Activated CD4-positive, alpha-beta memory T cell treated with anti-CD3 and anti-CD28 coated beads for 36 hours (primary cell): ENCODE measurements around the gene ECHDC1. TPM values are rescaled to one million over a fixed set of nuclear protein-coding genes. Genes with fewer than 3 reads are reported as not detected.

ENCODE experiments used
- CTCF ChIA-PET: fragments of 350-600 bp; sonication (Branson Sonifier 250); formaldehyde crosslinking; loops from one replicate; lab custom pipeline; 2021; ENCODE audit warnings: antibody characterized with exemption, inconsistent platforms; lab: Charles Lee
- POLR2A ChIA-PET: fragments of 350-600 bp; sonication (Branson Sonifier 250); formaldehyde crosslinking; loops from one replicate; lab custom pipeline; 2021; ENCODE audit warnings: antibody characterized with exemption; lab: Charles Lee
- DNase-seq: peaks from one replicate; pipeline ENCODE4 v3.0.0-alpha.2; 2020
- H3K27ac Mint-ChIP-seq: one replicate; pipeline ENCODE4 v1.8.0; 2021; ENCODE audit warnings: mixed read lengths
- H3K27me3 Mint-ChIP-seq: one replicate; pipeline ENCODE4 v1.8.0; 2021; ENCODE audit warnings: mixed read lengths
- H3K36me3 Mint-ChIP-seq: one replicate; pipeline ENCODE4 v1.8.0; 2021; ENCODE audit warnings: mixed read lengths
- H3K4me1 Mint-ChIP-seq: one replicate; pipeline ENCODE4 v1.8.0; 2021; ENCODE audit warnings: low read depth, mixed read lengths
- H3K4me3 Mint-ChIP-seq: one replicate; pipeline ENCODE4 v1.8.0; 2021; ENCODE audit warnings: mild to moderate bottlenecking, mixed read lengths
- H3K9me3 Mint-ChIP-seq: one replicate; pipeline ENCODE4 v1.8.0; 2021; ENCODE audit warnings: mixed read lengths
- intact Hi-C: fragments of 100-400 bp; cut with micrococcal nuclease; formaldehyde crosslinking; loops from one replicate; pipeline ENCODE4 v1.15.1; 2023
- total RNA-seq, 2 experiments: library from RNA; stranded (reverse); gene quantifications; one replicate each; pipeline ENCODE4 v1.2.3, GENCODE V29; 2021

Gene ECHDC1
- total RNA-seq, 2 experiments from 2014 or later = 42.9 to 43.7 TPM

DNA sequence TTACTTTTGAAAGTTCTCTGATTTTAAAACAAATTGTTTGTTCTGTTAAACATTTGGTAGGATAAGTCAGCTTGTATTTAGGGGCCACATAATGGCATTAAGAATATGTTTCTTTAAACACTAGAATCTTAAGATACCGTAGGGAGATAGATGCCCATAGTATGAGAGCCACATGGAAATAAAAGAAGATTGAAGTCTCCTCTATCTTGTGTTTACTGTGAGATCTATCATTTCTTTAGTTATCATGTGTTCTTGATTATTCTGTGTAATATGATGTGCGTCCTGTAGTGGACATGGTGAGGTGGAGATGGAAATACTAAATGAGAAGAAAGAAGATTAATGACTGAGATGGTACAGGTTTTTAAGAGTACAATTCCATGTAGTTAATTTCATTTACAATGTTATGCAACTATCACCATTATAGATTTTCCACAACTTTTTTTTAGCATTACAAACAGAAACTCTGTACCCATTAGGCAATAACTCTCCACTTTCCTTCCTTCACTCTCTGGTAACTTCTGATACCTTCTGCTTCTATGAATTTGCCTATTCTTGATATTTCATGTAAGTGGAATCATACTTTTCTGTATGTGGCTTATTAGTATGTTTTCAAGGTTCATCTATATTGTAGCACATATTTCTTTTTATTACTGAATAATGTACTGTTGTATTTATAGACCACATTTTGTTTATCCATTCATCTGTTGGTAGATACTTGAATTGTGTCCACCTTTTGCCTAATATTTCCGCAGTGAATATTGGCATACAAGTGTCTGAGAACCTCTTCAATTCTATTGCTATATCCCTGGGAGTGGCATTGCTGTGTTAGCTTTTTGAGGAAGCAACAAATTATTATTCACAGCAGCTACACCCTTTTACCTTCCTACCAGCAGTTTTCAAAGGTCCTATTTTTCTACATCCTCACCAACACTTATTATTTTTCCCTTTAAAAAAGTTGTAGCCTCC is 65.2 kb downstream of the ECHDC1 start:
- Mint-ChIP-seq H3K27me3 (no peaks in the 10 kb centered on the region), H3K4me1 (peaks cover 9% of the 10 kb centered on the region), H3K4me3 (no peak overlapping the region), H3K9me3 (no peaks in the 10 kb centered on the region), H3K27ac (no peak overlapping the region), H3K36me3 (peaks cover 13% of the 10 kb centered on the region)
- intact Hi-C loops = no loop called here
- POLR2A ChIA-PET = no interaction called here
- no peak for DNase-seq
- CTCF ChIA-PET = interaction anchor here (1.7 to 3.4 kb wide), 2 partner anchors 11 to 12 kb away, joined by 4 to 18 read pairs; partner anchors contain the start of gene RNF146

DNA sequence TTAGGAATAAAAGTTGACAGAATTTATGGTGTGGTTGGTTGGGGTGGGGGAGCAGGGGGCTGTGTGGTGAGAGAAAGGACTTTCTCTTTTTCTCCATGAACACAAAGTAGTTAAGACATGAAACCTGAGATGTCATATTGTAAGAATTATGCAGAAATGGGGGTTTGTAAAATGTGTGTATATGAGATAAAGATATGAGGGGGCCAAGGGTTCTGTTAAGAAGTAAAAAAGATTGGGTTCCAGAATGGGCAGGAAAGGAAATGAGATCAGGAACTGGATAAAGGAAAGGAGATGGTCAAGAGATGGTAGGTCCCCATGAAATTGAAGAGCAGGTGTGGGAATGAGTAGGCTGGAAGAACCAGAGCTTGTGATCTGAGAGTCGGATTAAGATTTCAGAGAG is 67.1 kb downstream of the ECHDC1 start:
- H3K9me3 Mint-ChIP-seq = no peaks in the 10 kb centered on the region
- no peak overlapping the region for H3K4me3 Mint-ChIP-seq
- H3K36me3 Mint-ChIP-seq = peaks cover under 1% of the 10 kb centered on the region
- CTCF ChIA-PET = interaction anchor here (3.4 kb wide), 1 partner anchor 10 kb away, joined by 18 read pairs; the partner anchor contains the start of gene RNF146
- DNase-seq = no peak
- no peaks in the 10 kb centered on the region for H3K27me3 Mint-ChIP-seq
- H3K27ac Mint-ChIP-seq = no peak overlapping the region
- POLR2A ChIA-PET = no interaction called here
- H3K4me1 Mint-ChIP-seq = peaks cover 19% of the 10 kb centered on the region
- intact Hi-C loops = no loop called here

DNA sequence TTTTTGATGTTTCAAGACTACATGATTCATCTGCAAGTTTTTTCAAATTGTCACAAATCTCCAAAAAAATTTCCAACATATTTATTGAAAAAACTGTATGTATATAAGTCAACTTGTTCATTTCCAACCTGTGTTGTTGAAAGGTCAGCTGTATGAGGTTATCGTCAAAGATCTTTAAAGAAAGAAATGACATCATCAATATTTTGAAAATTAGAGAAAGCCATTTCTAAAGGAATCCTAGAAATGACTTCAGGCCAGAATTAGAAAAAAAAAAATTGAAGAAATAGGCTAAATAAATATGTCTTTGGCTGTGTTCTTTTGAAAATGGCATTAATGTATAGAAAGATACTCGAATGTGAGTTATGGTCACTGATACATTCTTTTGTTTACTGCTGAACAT is 69.9 kb downstream of the ECHDC1 start:
- Mint-ChIP-seq H3K4me3 (no peak overlapping the region), H3K4me1 (peaks cover 37% of the 10 kb centered on the region), H3K27me3 (no peaks in the 10 kb centered on the region), H3K9me3 (no peaks in the 10 kb centered on the region), H3K36me3 (no peaks in the 10 kb centered on the region), H3K27ac (no peak overlapping the region)
- intact Hi-C loops = no loop called here
- no peak for DNase-seq
- POLR2A ChIA-PET = no interaction called here
- CTCF ChIA-PET = interaction anchor here (1.3 kb wide), 1 partner anchor 86 kb away, joined by 3 read pairs; no protein-coding TSS in a partner anchor

DNA sequence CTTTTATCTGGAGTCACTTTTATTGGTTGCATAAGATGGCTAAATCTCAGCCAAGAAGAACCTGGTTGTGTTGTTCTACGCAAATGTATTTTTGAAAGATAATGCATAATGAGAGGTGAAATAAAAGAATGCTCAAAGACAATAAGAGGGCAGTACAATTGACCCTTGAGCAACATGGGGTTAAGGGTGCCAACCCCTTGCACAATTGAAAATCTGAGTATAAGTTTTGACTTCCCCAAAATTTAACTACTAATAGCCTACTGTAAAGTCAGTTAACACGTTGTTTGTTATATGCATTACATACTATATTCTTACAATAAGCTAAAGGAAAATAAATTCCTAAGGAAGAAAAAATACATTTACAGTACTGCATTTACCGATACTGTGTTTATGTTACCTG is 70.8 kb downstream of the ECHDC1 start:
- peaks cover 43% of the 10 kb centered on the region for H3K4me1 Mint-ChIP-seq

DNA sequence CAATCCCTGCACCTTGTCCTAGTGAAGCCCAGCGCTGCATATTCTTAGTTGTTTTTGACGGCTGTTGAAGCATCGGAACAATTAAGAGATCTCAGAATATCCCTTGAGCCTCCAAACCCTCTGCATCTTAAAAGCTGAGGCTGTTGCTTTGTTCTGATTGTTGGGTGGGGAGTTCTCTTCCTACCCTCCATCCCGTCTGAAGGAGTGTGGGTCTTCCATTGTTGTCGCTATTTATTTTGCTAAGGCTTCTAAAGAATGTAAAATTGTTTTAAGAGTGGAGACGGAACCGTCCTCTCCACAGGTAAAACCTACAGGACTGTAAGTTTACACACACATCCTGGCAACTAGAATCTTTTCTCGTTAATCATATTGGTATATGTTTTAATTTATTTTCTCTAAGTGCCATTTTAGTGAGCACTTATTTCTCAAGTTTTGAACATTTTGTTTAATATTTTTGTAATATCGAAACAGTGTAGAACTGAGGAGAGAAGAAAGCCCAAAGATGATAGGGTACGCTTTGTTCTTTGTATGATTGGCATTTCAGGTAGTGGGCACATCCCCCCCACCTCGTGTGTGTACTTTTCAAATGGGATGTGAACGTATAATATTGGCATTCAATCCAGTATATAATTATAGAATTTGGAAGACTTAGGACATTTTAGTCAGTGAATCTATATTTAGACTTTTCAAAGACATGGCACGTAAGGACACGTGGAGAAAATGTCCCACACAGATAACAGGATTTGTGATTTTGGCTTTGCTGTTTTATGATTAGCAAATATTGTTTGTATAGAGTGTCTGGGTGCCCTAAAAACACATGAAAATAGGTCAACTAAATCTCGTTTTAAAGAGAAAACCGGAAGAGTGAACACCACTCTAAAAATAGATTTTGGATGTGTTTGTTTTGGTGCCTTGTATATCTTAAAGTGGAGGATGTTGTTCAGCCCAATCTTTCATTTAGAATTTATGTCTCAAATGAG is 75.5 kb downstream of the ECHDC1 start:
- peak overlapping the region; percentile 97 for H3K27ac Mint-ChIP-seq
- intact Hi-C loops = loop anchor here (1.0 to 5.0 kb wide), 4 partner anchors 23 to 1486 kb away; partner anchors contain the start of gene TRMT11
- H3K36me3 Mint-ChIP-seq = peaks cover 2% of the 10 kb centered on the region
- peak overlapping the region; percentile 93 for H3K4me3 Mint-ChIP-seq
- CTCF ChIA-PET = interaction anchor here (0.7 to 4.2 kb wide), 10 partner anchors 8 to 248 kb away, joined by 3 to 41 read pairs (median 7); no protein-coding TSS in a partner anchor
- H3K27me3 Mint-ChIP-seq = peaks cover 1% of the 10 kb centered on the region
- H3K9me3 Mint-ChIP-seq = no peaks in the 10 kb centered on the region
- POLR2A ChIA-PET = interaction anchor here (1.7 kb wide), 2 partner anchors 76 to 248 kb away, joined by 9 to 11 read pairs; partner anchors contain the start of gene ECHDC1
- peaks cover 41% of the 10 kb centered on the region for H3K4me1 Mint-ChIP-seq
- no peak for DNase-seq

More for the DNA sequence above, 70.8 kb downstream of the ECHDC1 start:
- CTCF ChIA-PET = interaction anchor here (1.3 kb wide), 1 partner anchor 86 kb away, joined by 3 read pairs; no protein-coding TSS in a partner anchor
- Mint-ChIP-seq H3K36me3 (no peaks in the 10 kb centered on the region), H3K27ac (no peak overlapping the region), H3K9me3 (no peaks in the 10 kb centered on the region), H3K27me3 (no peaks in the 10 kb centered on the region), H3K4me3 (no peak overlapping the region)
- DNase-seq = no peak
- intact Hi-C loops = no loop called here
- POLR2A ChIA-PET = no interaction called here

DNA sequence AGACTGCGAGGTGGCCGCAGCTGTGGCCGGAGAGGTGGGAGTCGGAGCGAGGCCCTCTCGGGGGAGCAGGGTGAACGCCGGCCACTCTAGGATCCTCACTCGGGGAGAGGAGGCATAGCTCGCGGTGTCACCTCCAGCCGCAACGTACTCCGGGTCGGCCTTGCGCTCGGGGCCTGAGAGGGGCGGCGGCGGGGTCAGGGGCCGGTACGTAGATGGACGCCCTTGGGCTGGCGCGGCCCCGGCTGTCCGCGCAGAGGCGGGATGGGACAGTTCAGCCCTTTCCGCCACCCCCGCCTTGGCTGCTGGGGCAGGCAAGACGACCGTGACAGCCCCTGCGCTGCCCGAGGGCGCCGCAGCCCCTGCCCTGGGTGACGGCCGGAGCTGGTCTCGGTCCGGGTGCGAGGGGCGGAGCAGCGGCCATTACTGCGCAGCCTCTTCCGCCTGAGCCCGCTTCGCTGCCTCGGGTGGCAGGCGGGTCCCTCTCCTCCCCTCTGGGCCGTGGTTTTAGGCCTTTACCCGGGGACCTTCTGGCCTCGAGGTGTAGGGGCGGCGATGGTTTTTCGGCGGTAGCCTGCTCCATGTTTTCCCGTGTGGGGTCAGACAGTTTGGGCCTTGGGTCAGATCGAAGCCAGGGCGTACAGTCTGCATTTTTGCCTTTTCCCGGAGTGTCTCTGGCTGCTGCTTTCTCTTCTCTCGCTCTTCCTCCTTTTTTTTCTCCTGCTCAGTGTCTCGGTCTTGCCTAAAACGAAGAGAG is 76.3 kb downstream of the ECHDC1 start:
- H3K4me1 Mint-ChIP-seq = peaks cover 35% of the 10 kb centered on the region
- peak overlapping the region; percentile 93 for H3K4me3 Mint-ChIP-seq
- no peaks in the 10 kb centered on the region for H3K9me3 Mint-ChIP-seq
- H3K27ac Mint-ChIP-seq = peak overlapping the region; percentile 97
- POLR2A ChIA-PET = interaction anchor here (0.8 to 1.7 kb wide), 6 partner anchors 23 to 1280 kb away, joined by 3 to 12 read pairs (median 6); partner anchors contain the start of genes ECHDC1 and TRMT11
- H3K27me3 Mint-ChIP-seq = peaks cover 1% of the 10 kb centered on the region
- peaks cover 2% of the 10 kb centered on the region for H3K36me3 Mint-ChIP-seq
- intact Hi-C loops = loop anchor here (1.0 to 5.0 kb wide), 8 partner anchors 24 to 1485 kb away; partner anchors contain the start of genes ECHDC1 and TRMT11
- peak; percentile 67 for DNase-seq
- CTCF ChIA-PET = interaction anchor here (0.5 to 4.2 kb wide), 27 partner anchors 9 to 1477 kb away, joined by 3 to 41 read pairs (median 4); partner anchors contain the start of genes ECHDC1, MTCL3 and NCOA7

DNA sequence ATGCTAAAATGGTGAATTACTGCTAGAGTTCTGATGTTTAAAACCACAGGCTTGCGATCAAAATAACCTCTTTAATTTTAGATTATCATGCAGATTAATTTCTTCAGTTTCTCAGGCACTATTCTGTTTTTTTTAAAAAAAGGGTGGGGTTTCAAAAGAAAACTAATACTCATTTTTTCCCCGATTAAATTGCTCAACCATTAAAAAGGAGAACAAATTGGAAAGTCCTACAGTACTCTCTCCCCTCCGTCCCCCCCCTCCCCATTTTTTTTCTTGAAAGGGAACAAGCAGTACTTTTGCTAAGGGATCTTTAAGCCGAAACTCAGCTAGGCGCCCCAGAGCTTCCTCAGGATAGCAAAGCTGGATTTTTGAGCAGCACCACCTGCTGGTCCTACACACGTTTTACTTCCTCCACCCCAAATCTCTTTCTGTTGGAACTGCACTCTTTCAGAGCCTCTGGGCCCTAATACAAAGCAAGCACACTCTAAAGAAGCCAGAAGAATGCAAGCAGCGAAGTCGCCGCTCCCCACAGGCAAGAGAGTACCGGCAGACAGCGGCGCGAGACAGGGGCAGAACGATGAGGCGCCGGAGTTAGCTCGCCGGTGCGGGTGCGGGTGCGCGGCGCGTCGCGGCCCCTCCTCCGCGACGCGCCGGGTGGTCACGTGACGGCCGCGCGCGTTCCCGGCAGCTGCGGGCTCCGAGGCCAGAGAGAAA is 77.1 kb downstream of the ECHDC1 start, which contains the start of gene RNF146:
RNF146 (plus strand) TSS at position 687 of the 714 bp plus-strand sequence. CDS start 13,475 bp downstream, outside the sequence.
- peaks cover 1% of the 10 kb centered on the region for H3K27me3 Mint-ChIP-seq

DNA sequence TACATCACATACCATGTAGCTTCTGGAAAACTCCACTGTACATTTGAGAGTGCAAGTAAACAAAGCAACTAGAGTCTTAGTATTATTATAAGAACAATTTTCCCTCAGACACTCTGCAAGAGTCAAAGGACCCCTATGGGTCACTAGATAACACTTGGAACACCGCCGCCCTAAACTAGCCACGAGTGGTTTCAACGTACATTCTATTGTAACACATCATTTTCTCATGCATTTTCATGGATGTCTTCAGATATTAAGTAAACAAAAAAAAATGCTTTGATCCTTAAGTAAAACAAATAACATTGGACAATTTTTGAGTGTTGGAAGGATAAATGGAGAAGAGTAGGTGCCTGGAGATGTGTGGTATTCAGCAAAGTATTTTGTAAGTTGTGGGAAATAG is 79.9 kb downstream of the ECHDC1 start:
- ChIA-PET CTCF (interaction anchor here (0.6 to 1.3 kb wide), 2 partner anchors 10 to 16 kb away, joined by 3 read pairs; no protein-coding TSS in a partner anchor), POLR2A (no interaction called here)
- H3K27ac Mint-ChIP-seq = no peak overlapping the region
- H3K4me3 Mint-ChIP-seq = no peak overlapping the region
- intact Hi-C loops = no loop called here
- no peak for DNase-seq
- peaks cover 14% of the 10 kb centered on the region for H3K4me1 Mint-ChIP-seq
- H3K36me3 Mint-ChIP-seq = peaks cover 2% of the 10 kb centered on the region
- no peaks in the 10 kb centered on the region for H3K9me3 Mint-ChIP-seq
- H3K27me3 Mint-ChIP-seq = peaks cover 1% of the 10 kb centered on the region

More for the DNA sequence above, 77.1 kb downstream of the ECHDC1 start, which contains the start of gene RNF146:
- ChIA-PET POLR2A (interaction anchor here (0.6 to 1.7 kb wide), 7 partner anchors 24 to 1396 kb away, joined by 3 to 12 read pairs (median 4); partner anchors contain the start of genes ECHDC1 and TRMT11), CTCF (interaction anchor here (0.5 to 4.2 kb wide), 27 partner anchors 10 to 1476 kb away, joined by 3 to 41 read pairs (median 4); partner anchors contain the start of genes ECHDC1, MTCL3 and NCOA7)
- Mint-ChIP-seq H3K4me1 (peaks cover 32% of the 10 kb centered on the region), H3K27ac (peak within 1 kb of the TSS; percentile 97), H3K4me3 (peak within 1 kb of the TSS; percentile 93), H3K9me3 (no peaks in the 10 kb centered on the region), H3K36me3 (peaks cover 2% of the 10 kb centered on the region)
- intact Hi-C loops = loop anchor here (1.0 to 5.0 kb wide), 6 partner anchors 77 to 1484 kb away; partner anchors contain the start of genes ECHDC1 and TRMT11
- peak; percentile 77 for DNase-seq

DNA sequence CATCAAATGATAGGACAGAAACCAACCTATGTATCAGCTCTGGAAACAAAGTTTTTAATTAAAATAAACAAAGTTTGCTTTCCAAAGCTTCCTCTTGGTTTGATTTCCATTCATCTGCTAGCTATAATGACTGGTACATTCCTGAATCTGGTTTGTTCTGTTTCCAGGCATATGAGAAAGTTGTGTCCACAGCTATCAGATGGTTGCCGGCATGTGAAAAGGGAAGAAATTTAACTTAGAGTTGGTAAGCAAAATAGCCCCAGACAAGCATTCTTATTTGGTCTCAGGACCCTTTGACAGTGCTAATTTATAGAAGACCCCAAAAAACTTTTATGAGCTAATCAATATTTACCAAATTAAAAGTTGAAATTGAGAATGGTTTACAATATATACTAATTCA is 80.5 kb downstream of the ECHDC1 start:
- Mint-ChIP-seq H3K4me1 (peaks cover 10% of the 10 kb centered on the region), H3K36me3 (peaks cover 2% of the 10 kb centered on the region), H3K9me3 (no peaks in the 10 kb centered on the region), H3K4me3 (no peak overlapping the region), H3K27me3 (peaks cover 1% of the 10 kb centered on the region), H3K27ac (no peak overlapping the region)
- intact Hi-C loops = no loop called here
- ChIA-PET CTCF (interaction anchor here (0.6 to 1.3 kb wide), 2 partner anchors 9 to 16 kb away, joined by 3 read pairs; no protein-coding TSS in a partner anchor), POLR2A (no interaction called here)
- DNase-seq = no peak

DNA sequence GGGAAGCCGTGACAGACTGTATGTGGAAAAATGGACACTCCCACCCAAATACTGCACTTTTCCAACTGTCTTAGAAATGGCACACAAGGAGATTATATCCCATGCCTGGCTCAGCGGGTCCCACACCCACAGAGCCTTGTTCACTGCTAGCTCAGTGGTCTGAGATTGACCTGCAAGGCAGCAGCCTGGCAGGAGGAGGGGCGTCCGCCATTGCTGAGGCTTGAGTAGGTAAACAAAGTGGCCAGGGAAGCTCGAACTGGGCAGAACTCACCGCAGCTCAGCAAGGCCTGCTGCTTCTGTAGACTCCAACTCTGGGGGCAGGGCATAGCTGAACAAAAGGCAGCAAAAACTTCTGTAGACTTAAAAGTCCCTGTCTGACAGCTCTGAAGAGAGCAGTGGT is 88.1 kb downstream of the ECHDC1 start:
- H3K9me3 Mint-ChIP-seq = no peaks in the 10 kb centered on the region
- H3K4me1 Mint-ChIP-seq = no peaks in the 10 kb centered on the region
- H3K27me3 Mint-ChIP-seq = peaks cover 3% of the 10 kb centered on the region
- CTCF ChIA-PET = no interaction called here
- no peak for DNase-seq
- POLR2A ChIA-PET = no interaction called here
- intact Hi-C loops = no loop called here
- no peaks in the 10 kb centered on the region for H3K36me3 Mint-ChIP-seq
- no peak overlapping the region for H3K27ac Mint-ChIP-seq
- H3K4me3 Mint-ChIP-seq = no peak overlapping the region
